Limb (tissue), 2 donors: ENCODE results near the gene C2orf81.
"Not testable (repeated sequence)": the region's sequence is repeated elsewhere in the genome, so short reads cannot be mapped to it uniquely, and the experiment has no call there.

Source experiments
- DNase-seq, 2 donors: peaks; one replicate each; pipeline ENCODE4 v3.0.0-alpha.2; 2016; ENCODE audit errors: extremely low spot score in 2 of 2

Gene C2orf81

DNA sequence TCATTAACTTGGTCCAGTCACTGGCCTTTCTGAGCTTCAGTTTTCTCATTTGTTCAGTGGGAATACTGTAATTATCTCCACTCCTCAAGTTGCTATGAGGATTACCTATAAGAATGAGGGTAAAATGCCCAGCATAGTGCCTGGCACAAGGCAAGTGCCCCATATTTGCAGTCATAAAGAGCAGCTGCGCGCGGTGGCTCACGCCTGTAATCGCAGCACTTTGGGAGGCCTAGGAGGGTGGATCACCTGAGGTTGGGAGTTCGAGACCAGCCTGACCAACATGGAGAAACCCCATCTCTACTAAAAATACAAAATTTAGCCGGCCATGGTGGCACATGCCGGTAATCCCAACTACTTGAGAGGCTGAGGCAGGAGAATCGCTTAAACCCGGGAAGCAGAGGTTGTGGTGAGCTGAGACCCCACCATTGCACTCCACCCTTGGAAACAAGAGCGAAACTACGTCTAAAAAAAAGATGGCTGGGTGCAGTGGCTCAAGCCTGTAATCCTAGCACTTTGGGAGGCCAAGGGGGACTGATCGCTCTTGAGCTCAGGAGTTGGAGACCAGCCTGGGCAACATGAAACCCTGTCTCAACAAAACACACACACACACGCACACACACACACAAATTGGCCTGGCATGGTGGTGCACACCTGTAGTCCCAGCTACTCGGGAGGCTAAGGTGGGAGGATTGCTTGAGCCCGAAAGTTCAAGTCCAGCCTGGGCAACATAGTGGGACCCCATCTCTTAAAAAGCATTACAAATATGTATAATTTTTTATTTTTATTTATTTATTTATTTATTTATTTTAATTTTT lies 21.3 kb upstream of the C2orf81 start:
- DNase-seq: not testable (repeated sequence)

GRCh38 chr2:74441690-74442482 lies 20.5 kb upstream of the C2orf81 start, which contains the start of gene RTKN:
Gene RTKN, minus strand, starts transcription at chr2:74441937. Its CDS starts 121 bp downstream, at chr2:74441816.
- DNase-seq: peak in 1 of 2 donors; percentile 71

DNA sequence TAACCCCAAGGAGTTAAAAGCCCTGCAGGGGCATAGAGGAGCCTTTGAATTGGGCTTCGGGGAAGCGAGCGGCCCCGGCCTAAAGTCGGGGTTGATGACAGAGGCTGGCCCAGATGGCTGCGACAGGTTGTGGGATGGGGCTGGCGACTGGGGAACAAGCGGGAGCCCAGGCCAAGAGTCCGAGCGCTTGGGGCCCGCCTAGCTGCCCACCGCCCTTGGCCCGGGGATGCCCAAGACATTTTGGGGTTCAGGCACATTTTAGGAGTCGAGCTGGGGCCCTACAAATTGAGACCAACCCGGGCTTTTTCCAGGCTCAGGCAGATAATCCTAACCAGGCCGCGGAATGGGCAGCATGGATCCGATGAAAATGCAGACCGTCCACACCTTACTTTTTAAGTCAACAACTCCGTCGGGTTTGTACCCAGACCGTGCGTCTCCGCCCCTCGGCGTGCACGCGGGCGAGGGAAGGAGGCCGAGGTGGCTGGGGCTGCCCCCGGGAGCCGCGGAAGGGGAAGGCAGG lies 19.8 kb upstream of the C2orf81 start:
- peak in 1 of 2 donors; percentile 68 for DNase-seq

GRCh38 chr2:74440378-74441169 lies 19.2 kb upstream of the C2orf81 start:
- DNase-seq: peak; percentile 94

DNA sequence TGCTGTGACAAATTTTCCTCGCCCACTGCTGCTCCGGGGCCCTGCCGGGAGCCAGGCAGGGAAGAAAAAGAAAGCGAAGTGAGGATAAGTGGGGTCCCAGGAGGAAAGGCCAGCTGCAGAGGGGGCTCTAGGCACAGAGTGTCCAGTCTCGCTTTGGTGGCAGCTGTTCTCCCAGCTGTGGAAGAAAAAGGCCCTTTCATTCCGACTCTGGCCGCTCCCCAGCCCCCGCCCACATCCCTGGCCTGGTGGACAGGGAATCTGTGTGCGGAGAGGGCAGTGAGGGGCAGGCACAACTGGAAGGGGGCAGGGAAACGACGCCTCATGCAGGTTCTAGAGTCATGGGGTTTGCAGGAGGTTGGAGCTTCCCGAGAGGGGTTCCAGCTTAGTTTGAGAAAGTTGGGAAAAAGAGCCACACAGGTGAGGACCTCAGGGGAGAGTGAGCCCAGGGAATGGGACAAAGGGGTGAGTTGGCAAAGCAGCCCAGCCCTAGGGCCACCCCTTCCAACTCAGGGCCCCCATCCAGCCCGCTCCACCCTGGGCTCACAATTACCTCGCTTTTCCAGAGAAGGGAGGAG lies 18.5 kb upstream of the C2orf81 start:
- peak; percentile 79 to 81 for DNase-seq

DNA sequence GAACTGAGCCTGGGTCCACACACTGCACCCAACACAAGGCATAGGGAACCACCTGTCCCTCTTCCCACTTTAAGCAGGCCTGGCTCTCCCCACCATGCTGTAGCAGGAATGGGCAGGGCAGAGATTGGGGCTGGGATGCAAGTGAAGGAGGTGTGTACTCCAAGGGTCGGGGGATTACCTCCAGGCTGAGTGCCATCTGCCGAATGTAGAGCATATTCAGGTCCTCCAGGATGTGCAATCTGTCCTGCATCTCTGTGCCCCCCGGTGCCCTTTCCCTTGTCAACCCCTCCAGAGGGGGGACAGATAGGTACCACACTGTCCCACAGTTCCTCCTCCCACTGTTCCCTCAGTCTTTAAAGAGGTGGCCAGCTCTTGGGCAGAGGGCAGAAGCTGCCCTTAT lies 18.0 kb upstream of the C2orf81 start:
- DNase-seq: no peak

GRCh38 chr2:74438248-74438647 lies 16.8 kb upstream of the C2orf81 start:
- no peak for DNase-seq

GRCh38 chr2:74436848-74437695 lies 15.7 kb upstream of the C2orf81 start:
- no peak for DNase-seq

GRCh38 chr2:74436111-74436805 lies 14.8 kb upstream of the C2orf81 start:
- DNase-seq: no peak

DNA sequence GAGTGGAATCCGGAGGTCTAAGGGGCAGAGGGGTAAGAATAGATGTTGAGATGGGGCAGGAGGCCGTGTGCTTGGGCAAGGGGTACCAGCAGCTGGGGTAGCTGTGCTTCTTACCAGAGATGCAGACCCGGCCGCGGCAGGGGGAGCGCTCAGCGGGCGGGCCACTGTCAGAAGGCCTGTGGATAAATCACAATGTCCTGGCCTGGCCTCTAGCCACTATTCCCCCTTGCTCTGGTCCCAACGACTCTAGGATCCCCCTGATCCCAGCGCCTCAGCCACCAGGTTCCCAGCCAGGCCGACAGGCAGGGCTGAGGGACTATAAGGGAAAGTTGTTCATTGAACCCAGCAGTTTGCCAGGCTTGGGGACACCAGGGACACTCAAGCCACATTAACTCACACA lies 9.1 kb upstream of the C2orf81 start:
- no peak for DNase-seq

DNA sequence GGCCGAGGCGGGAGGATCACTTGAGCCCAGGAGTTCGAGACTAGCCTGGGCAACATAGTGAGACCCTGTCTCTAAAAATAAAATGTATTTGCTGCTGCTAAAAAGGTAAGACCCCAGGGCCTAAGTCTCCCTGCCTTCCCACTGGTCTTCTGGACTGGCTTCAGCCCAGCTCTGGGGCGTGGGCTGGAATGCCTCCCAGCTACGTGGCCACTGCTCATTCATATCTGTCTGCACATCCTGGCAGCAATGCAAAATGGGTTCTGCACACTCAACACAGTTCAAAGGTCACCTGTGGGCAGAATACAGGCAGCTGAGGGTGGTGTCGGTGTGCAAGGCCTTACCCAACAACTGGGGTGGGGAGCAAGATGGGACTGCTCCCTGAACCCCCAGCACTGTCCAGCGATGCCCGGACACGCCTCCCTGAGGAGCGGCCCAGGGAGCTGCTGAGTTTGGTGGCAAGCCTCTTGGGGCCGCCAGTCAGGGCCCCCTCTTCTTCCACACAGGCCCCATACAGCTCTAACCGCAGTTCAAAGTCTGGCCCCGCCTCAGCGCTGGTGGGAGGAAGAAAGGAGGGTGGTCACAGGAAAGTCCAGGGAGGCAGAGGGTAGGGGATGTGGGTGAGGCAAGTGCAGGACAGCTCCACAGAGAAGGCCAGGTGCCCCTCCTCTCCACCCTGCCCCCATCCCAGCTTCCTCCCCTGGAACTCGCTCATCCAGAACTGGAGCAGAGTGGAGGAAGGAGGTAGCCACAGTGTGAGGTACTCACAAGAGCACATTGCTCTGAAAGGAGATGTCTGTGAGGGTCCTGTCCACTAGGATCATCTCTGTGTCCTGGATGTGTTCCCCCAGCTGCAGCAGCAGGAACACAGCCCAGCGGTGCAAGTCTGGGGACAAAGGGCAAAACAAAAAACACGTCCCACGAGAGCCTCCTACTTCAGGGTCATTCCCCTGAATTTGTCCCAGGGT lies 8.3 kb upstream of the C2orf81 start:
- no peak for DNase-seq

DNA sequence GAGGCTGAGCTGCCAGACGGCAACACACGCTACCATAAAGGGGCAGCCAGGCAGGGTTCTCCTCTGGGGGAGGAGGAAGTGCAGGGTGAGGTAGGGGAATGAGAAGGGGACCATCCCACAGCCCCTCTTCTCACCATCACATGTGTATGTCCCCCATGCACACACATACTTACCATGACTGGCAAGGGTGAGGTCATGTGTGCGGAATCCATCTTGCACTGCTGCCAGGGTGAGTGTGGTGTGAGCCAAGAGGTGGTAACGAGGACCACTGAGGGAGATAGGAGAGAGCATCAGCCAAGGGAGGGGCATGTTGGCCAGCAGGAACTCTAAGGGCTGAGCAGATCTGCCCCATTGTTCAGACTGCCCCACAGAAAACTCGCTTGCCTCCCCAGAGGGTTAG lies 7.3 kb upstream of the C2orf81 start:
- DNase-seq: no peak

GRCh38 chr2:74427551-74427950 lies 6.1 kb upstream of the C2orf81 start:
- DNase-seq: no peak

DNA sequence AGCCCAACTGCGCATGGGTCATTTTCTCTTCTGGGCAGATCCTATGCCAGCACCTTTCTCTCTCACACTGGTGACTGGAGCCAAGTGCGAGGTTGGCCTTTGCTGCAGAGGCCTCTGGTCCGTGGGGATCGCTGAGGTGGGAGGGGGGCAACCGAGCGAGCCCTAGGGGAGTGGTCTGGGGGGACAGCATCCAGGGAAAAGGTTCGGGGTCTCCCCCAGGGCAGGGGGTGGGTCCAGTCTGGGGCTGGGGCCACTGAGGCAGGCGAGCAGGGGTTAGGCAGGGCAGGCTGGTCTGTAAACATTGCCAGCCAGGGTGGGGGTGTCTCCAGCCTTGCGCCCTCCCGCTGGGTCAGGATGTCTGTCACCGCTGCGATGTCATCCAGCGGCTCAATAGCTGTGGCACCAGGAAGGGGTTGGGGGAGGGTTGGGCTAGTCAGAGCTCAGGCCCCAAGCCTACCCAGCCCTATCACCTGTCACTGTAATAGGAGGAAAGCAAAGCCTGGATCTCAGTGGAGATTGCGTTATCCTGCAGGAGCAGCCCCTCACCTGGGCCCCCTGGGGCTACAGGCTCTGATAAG lies 4.9 kb upstream of the C2orf81 start:
- no peak for DNase-seq

DNA sequence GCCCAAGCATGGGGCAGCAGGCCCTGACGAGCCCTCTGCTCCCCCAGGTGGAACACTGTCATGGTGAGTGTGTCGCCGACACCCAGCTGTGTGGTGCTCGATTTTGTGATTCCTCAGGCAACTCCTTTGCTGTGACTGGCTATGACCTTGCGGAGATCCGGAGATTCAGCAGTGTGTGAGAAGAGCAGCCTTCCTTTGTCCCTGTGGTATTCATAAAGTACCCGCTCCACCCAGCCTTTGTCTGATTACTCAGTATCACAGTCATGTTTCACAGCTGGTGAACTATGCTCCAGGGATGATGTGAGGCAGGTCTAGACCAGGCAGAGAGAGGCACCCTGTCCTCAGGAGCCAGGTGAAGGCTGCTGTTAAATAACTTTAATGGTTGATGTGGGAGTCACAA lies 4.1 kb upstream of the C2orf81 start:
- no peak for DNase-seq

- no peak for DNase-seq
These were observed 3.6 kb upstream of the C2orf81 start for GRCh38 chr2:74424995-74425406.

GRCh38 chr2:74424139-74424992 lies 2.9 kb upstream of the C2orf81 start:
- no peak for DNase-seq
